GM19099 (cell line): Measurements from ENCODE around the gene TFPT.
A peak's percentile ranks its signal among the peaks of the same experiment; 100 is the strongest.

Experiments
- POLR2A ChIP-seq: IDR thresholded peaks from 3 replicates; pipeline ENCODE4 v1.6.1; 2011; ENCODE audit warnings: low read depth; ENCODE audit not compliant: insufficient read length; ENCODE audit errors: extremely low read depth

Gene TFPT

GRCh38 chr19:54136864-54137698 lies 21.6 kb upstream of the TFPT start:
- peak; percentile 81 for TF ChIP-seq POLR2A

- TF ChIP-seq POLR2A = no peak
Measured at GRCh38 chr19:54136086-54136863, 20.8 kb upstream of the TFPT start.

GRCh38 chr19:54133957-54134590 lies 18.6 kb upstream of the TFPT start:
- TF ChIP-seq POLR2A = no peak

GRCh38 chr19:54133312-54133956 lies 18.0 kb upstream of the TFPT start:
- TF ChIP-seq POLR2A = no peak

- no peak for TF ChIP-seq POLR2A
Measured at GRCh38 chr19:54129617-54129996, 14.2 kb upstream of the TFPT start.

GRCh38 chr19:54128796-54129616 lies 13.5 kb upstream of the TFPT start:
- no peak for TF ChIP-seq POLR2A

GRCh38 chr19:54128441-54128725 lies 12.9 kb upstream of the TFPT start:
- TF ChIP-seq POLR2A = no peak

GRCh38 chr19:54127688-54128440 lies 12.4 kb upstream of the TFPT start:
- no peak for TF ChIP-seq POLR2A

- no peak for TF ChIP-seq POLR2A
Measured at GRCh38 chr19:54125713-54126112, 10.3 kb upstream of the TFPT start.

- TF ChIP-seq POLR2A = no peak
Measured at GRCh38 chr19:54124393-54124792, 8.9 kb upstream of the TFPT start.

- no peak for TF ChIP-seq POLR2A
Measured at GRCh38 chr19:54123682-54124081, 8.2 kb upstream of the TFPT start.

- no peak for TF ChIP-seq POLR2A
Measured at GRCh38 chr19:54121259-54121658, 5.8 kb upstream of the TFPT start.

GRCh38 chr19:54114340-54115108 lies 933 bp downstream of the TFPT start:
- peak; percentile 26 for TF ChIP-seq POLR2A
